Activated B cell treated with CpG ODN at 0.5 μM for 24 hours (primary cell): Measurements from ENCODE around the gene SARM1. TPM values are rescaled to one million over a fixed set of nuclear protein-coding genes. Genes with fewer than 3 reads are reported as not detected.

Experiments
- ATAC-seq: fragments of 200-7000 bp; cut with Tn5 transposase; one replicate; pipeline ENCODE4 v1.10.0; 2021; ENCODE audit warnings: low read depth, mild to moderate bottlenecking, moderate library complexity
- CTCF ChIA-PET: fragments of 350-600 bp; sonication (Branson Sonifier 250); formaldehyde crosslinking; loops from one replicate; lab custom pipeline; 2021; ENCODE audit warnings: antibody characterized with exemption; lab: Charles Lee
- POLR2A ChIA-PET: fragments of 350-600 bp; sonication (Branson Sonifier 250); formaldehyde crosslinking; loops from one replicate; lab custom pipeline; 2021; ENCODE audit warnings: antibody characterized with exemption; lab: Charles Lee
- DNase-seq: peaks from one replicate; pipeline ENCODE4 v3.0.0; 2022
- H3K27ac Mint-ChIP-seq: one replicate; pipeline ENCODE4 v1.8.0; 2020; ENCODE audit warnings: mixed read lengths
- H3K27me3 Mint-ChIP-seq: one replicate; pipeline ENCODE4 v1.8.0; 2021; ENCODE audit warnings: mixed read lengths
- H3K36me3 Mint-ChIP-seq: one replicate; pipeline ENCODE4 v1.8.0; 2021; ENCODE audit warnings: low read depth, mixed read lengths
- H3K4me1 Mint-ChIP-seq: one replicate; pipeline ENCODE4 v1.8.0; 2021; ENCODE audit warnings: mixed read lengths
- H3K4me3 Mint-ChIP-seq: one replicate; pipeline ENCODE4 v1.8.0; 2020; ENCODE audit warnings: mild to moderate bottlenecking, mixed read lengths
- H3K9me3 Mint-ChIP-seq: one replicate; pipeline ENCODE4 v1.8.0; 2020; ENCODE audit warnings: mixed read lengths
- intact Hi-C: fragments of 100-400 bp; cut with micrococcal nuclease; formaldehyde crosslinking; loops from one replicate; pipeline ENCODE4 v1.15.1; 2024
- total RNA-seq: library from RNA; stranded (reverse); gene quantifications from 2 replicates; pipeline ENCODE4 v1.2.3, GENCODE V29; 2022
- TF ChIP-seq, protein P1 (sequence below): fragments of 200-600 bp; IDR thresholded peaks from one replicate; pipeline ENCODE4 v1.8.0; 2022; ENCODE audit warnings: antibody characterized with exemption, mild to moderate bottlenecking

The SARM1 gene
- total RNA-seq, 1 donor from 2014 or later: 19.9 TPM

DNA sequence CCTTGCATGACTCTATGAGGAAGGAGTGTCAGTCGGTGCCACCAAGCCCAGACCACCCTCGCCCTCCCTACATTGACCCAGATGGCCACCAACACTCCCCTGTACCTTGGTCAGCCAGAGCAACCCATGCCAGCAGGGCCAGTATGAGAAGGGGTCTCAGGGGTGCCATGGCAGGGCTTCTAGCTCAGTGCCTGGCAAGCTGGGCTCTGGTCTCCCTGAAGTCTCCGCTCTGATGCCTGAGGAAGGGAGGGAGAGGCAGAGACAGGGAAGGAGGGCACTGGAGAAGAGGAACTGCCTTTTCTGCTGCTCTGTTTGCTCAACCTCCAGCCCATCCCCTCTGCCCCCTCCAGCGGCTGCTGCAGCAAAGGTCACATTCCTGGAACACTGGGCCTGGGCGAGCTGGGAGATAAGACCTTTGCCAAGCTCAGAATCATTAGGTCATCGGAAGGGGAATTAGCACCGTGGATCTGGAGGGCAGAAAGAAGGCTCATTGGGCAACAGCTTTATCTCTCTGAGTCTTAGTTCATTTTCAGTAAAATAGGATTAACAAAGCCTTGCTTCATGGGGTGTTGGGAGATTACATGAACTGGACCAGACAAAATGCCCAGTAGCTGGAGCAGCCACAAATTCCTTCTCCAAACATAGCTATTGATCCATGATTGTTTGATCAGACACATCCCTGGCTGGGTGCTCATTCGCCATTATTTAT lies 1.3 kb upstream of the SARM1 start, which contains the start of gene VTN:
TSS of gene VTN (minus strand) at position 273 of the 709 bp plus-strand sequence. CDS start at position 169, 104 bp downstream.
- intact Hi-C loops: loop anchor here (5.0 kb wide), 1 partner anchor 53 kb away; the partner anchor contains the start of gene TMEM97
- H3K36me3 Mint-ChIP-seq: peaks cover 3% of the 10 kb centered on the region
- ATAC-seq (no peak), DNase-seq (no peak)
- H3K4me1 Mint-ChIP-seq: peaks cover 23% of the 10 kb centered on the region
- H3K4me3 Mint-ChIP-seq: peak within 1 kb of the TSS; percentile 94
- ChIA-PET CTCF (interaction anchor here (0.8 to 1.3 kb wide), 2 partner anchors 37 to 47 kb away, joined by 3 to 7 read pairs; no protein-coding TSS in a partner anchor), POLR2A (interaction anchor here (0.8 to 2.5 kb wide), 3 partner anchors 8 to 35 kb away, joined by 3 to 20 read pairs (median 13); partner anchors contain the start of genes IFT20, POLDIP2 and TNFAIP1)
- no peaks in the 10 kb centered on the region for H3K27me3 Mint-ChIP-seq
- H3K9me3 Mint-ChIP-seq: no peaks in the 10 kb centered on the region
- H3K27ac Mint-ChIP-seq: peak within 1 kb of the TSS; percentile 85
- TF ChIP-seq, protein P1, sequence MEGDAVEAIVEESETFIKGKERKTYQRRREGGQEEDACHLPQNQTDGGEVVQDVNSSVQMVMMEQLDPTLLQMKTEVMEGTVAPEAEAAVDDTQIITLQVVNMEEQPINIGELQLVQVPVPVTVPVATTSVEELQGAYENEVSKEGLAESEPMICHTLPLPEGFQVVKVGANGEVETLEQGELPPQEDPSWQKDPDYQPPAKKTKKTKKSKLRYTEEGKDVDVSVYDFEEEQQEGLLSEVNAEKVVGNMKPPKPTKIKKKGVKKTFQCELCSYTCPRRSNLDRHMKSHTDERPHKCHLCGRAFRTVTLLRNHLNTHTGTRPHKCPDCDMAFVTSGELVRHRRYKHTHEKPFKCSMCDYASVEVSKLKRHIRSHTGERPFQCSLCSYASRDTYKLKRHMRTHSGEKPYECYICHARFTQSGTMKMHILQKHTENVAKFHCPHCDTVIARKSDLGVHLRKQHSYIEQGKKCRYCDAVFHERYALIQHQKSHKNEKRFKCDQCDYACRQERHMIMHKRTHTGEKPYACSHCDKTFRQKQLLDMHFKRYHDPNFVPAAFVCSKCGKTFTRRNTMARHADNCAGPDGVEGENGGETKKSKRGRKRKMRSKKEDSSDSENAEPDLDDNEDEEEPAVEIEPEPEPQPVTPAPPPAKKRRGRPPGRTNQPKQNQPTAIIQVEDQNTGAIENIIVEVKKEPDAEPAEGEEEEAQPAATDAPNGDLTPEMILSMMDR: no peak

DNA sequence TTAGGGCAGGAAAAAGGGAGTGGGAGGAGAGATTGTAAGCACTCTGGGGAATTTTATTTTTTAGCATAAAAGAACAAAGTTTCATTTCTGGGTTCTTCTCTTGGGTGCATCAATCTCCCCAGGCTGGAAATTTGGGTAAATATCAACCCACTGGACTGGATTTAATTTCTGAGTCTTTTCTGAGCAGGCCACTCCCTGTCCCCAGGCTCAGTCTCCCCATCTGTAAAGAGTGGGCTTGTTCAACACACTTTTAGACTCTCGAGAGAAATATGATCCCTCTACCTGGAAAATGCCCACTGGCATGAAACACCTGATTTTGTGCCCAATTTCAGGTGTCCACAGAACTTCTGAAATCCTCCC lies 770 bp upstream of the SARM1 start:
- intact Hi-C loops: loop anchor here (1.0 to 5.0 kb wide), 4 partner anchors 13 to 53 kb away; partner anchors contain the start of genes IFT20, POLDIP2, SLC46A1 and TMEM97
- DNase-seq (no peak), ATAC-seq (no peak)
- Mint-ChIP-seq H3K27ac (peak overlapping the region; percentile 85), H3K36me3 (peaks cover 3% of the 10 kb centered on the region), H3K4me1 (peaks cover 23% of the 10 kb centered on the region), H3K4me3 (peak overlapping the region; percentile 94), H3K27me3 (no peaks in the 10 kb centered on the region), H3K9me3 (no peaks in the 10 kb centered on the region)
- ChIA-PET CTCF (interaction anchor here (0.8 to 1.3 kb wide), 2 partner anchors 38 to 46 kb away, joined by 3 to 7 read pairs; no protein-coding TSS in a partner anchor), POLR2A (interaction anchor here (0.8 to 2.5 kb wide), 3 partner anchors 9 to 35 kb away, joined by 3 to 20 read pairs (median 13); partner anchors contain the start of genes IFT20, POLDIP2 and TNFAIP1)
- TF ChIP-seq, protein P1: no peak

DNA sequence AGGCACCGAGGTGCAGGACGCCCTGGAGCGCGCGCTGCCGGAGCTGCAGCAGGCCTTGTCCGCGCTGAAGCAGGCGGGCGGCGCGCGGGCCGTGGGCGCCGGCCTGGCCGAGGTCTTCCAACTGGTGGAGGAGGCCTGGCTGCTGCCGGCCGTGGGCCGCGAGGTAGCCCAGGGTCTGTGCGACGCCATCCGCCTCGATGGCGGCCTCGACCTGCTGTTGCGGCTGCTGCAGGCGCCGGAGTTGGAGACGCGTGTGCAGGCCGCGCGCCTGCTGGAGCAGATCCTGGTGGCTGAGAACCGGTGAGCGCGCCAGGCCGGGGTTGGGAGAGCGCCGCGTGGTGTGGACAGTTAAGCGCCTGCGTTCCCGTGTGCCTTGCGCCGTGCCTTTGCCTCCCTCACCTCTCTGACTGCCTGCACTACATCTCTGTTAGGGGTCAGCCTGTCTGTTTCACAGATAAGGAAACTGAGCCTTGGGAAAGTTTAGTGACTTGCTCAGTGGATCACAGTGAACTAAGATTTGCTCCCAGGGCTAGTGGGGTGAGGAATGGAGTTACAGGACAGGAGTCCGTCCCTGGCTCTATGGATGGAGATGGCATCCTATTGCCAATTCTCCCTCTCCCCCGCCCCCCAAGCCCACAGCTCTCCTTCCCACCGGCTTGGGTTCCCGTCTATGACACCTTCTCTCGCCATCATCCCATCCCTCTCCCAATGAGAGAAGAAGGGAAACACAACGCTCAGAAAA lies 880 bp downstream of the SARM1 start:
- Mint-ChIP-seq H3K36me3 (peaks cover 3% of the 10 kb centered on the region), H3K9me3 (no peaks in the 10 kb centered on the region), H3K27me3 (no peaks in the 10 kb centered on the region), H3K4me1 (peaks cover 23% of the 10 kb centered on the region), H3K27ac (no peak overlapping the region), H3K4me3 (peak overlapping the region; percentile 73)
- no peak for ATAC-seq
- ChIA-PET POLR2A (interaction anchor here (0.7 to 2.5 kb wide), 4 partner anchors 15 to 37 kb away, joined by 3 to 20 read pairs (median 10); partner anchors contain the start of genes IFT20, POLDIP2 and TNFAIP1), CTCF (interaction anchor here (2.1 kb wide), 1 partner anchor 45 kb away, joined by 6 read pairs; no protein-coding TSS in a partner anchor)
- TF ChIP-seq, protein P1: no peak
- peak; percentile 22 for DNase-seq
- intact Hi-C loops: loop anchor here (5.0 kb wide), 1 partner anchor 55 kb away; the partner anchor contains the start of gene TMEM97

GRCh38 chr17:28372945-28373274 lies 1.4 kb downstream of the SARM1 start:
- ChIA-PET POLR2A (interaction anchor here (1.4 kb wide), 1 partner anchor 15 kb away, joined by 3 read pairs; the partner anchor contains the start of gene POLDIP2), CTCF (interaction anchor here (2.1 kb wide), 1 partner anchor 44 kb away, joined by 6 read pairs; no protein-coding TSS in a partner anchor)
- intact Hi-C loops: loop anchor here (5.0 kb wide), 1 partner anchor 56 kb away; the partner anchor contains the start of gene TMEM97
- TF ChIP-seq, protein P1: no peak
- Mint-ChIP-seq H3K36me3 (peaks cover 3% of the 10 kb centered on the region), H3K27me3 (no peaks in the 10 kb centered on the region), H3K4me3 (peak overlapping the region; percentile 73), H3K4me1 (peaks cover 23% of the 10 kb centered on the region), H3K9me3 (no peaks in the 10 kb centered on the region), H3K27ac (no peak overlapping the region)
- DNase-seq (no peak), ATAC-seq (no peak)
